Stimulated activated CD4-positive, alpha-beta T cell treated with anti-CD3 and anti-CD28 coated beads, Interleukin-15, amount 100 ng/mL, for 1 hour (primary cell): ENCODE measurements around the gene TRNT1.

ENCODE experiments used
- DNase-seq, 2 donors: peaks; one replicate each; pipeline ENCODE4 v3.0.0-alpha.2; 2020; ENCODE audit warnings: low read depth in 1 of 2, low spot score in 1 of 2

TRNT1 gene

GRCh38 chr3:3110749-3111361, 15.9 kb upstream of the TRNT1 start:
- DNase-seq: no peak

GRCh38 chr3:3113042-3113709, 13.6 kb upstream of the TRNT1 start:
- no peak for DNase-seq

- no peak for DNase-seq
These were observed 9.1 kb upstream of the TRNT1 start for GRCh38 chr3:3117651-3118050.

GRCh38 chr3:3119393-3119851, 7.3 kb upstream of the TRNT1 start:
- DNase-seq: no peak

GRCh38 chr3:3125977-3126376, 763 bp upstream of the TRNT1 start:
- DNase-seq: no peak

- DNase-seq: no peak
These were observed 781 bp downstream of the TRNT1 start for GRCh38 chr3:3127432-3128010.

- no peak for DNase-seq
These were observed 2.8 kb downstream of the TRNT1 start for GRCh38 chr3:3129579-3129978.

GRCh38 chr3:3133500-3133899, 6.8 kb downstream of the TRNT1 start:
- no peak for DNase-seq

GRCh38 chr3:3134750-3135448, 8.2 kb downstream of the TRNT1 start:
- DNase-seq: no peak

GRCh38 chr3:3137526-3137925, 10.8 kb downstream of the TRNT1 start:
- DNase-seq: no peak

GRCh38 chr3:3141939-3142338, 15.2 kb downstream of the TRNT1 start:
- no peak for DNase-seq

GRCh38 chr3:3145831-3146230, 19.1 kb downstream of the TRNT1 start:
- DNase-seq: no peak

- DNase-seq: no peak
These were observed 22.8 kb downstream of the TRNT1 start for GRCh38 chr3:3149560-3149959.

- no peak for DNase-seq
These were observed 24.8 kb downstream of the TRNT1 start for GRCh38 chr3:3151513-3151912.

- no peak for DNase-seq
These were observed 28.3 kb downstream of the TRNT1 start for GRCh38 chr3:3154879-3155610.

GRCh38 chr3:3157484-3157883, 30.7 kb downstream of the TRNT1 start:
- DNase-seq: no peak

GRCh38 chr3:3160826-3161225, 34.1 kb downstream of the TRNT1 start:
- DNase-seq: no peak

- DNase-seq: no peak
These were observed 38.5 kb downstream of the TRNT1 start for GRCh38 chr3:3165241-3165640.

- DNase-seq: no peak
These were observed 38.9 kb downstream of the TRNT1 start for GRCh38 chr3:3165650-3166049.

GRCh38 chr3:3170998-3171397, 44.3 kb downstream of the TRNT1 start:
- DNase-seq: no peak

- no peak for DNase-seq
These were observed 45.9 kb downstream of the TRNT1 start for GRCh38 chr3:3172627-3173026.
